Naive thymus-derived CD8-positive, alpha-beta T cell (primary cell): ENCODE measurements around the gene PSMD8. TPM values are rescaled to one million over a fixed set of nuclear protein-coding genes. Genes with fewer than 3 reads are reported as not detected.
"Not testable (repeated sequence)": the region's sequence is repeated elsewhere in the genome, so short reads cannot be mapped to it uniquely, and the experiment has no call there.

Experiments used
- ATAC-seq, 2 donors: fragments of 150-1000 bp; cut with Tn5 transposase in 1 of 2; sonication (Bioruptor Pico), chemical (Tn5 transposase) in 1 of 2; 1 replicate in 1 of 2; 2 replicates in 1 of 2; pipeline ENCODE4 v1.10.0; 2021; ENCODE audit warnings: mild to moderate bottlenecking in 2 of 2, moderate library complexity in 2 of 2
- POLR2A ChIA-PET: fragments of 350-600 bp; sonication (Branson Sonifier 250); formaldehyde crosslinking; loops from one replicate; lab custom pipeline; 2021; ENCODE audit warnings: antibody characterized with exemption; lab: Charles Lee
- DNase-seq, 10 donors: peaks; one replicate each; pipeline versions ENCODE4 v3.0.0 to v3.0.0-alpha.2; 2020 to 2022
- H3K27ac Mint-ChIP-seq, 10 donors: one replicate each; pipeline ENCODE4 v1.8.0; 2020 to 2022; ENCODE audit warnings: mild to moderate bottlenecking in 10 of 10, mixed read lengths in 10 of 10, moderate library complexity in 4 of 10, inconsistent platforms in 1 of 10
- H3K27me3 Mint-ChIP-seq, 5 donors: one replicate each; pipeline ENCODE4 v1.8.0; 2021 to 2022; ENCODE audit warnings: mixed read lengths in 5 of 5
- H3K36me3 Mint-ChIP-seq, 3 donors: one replicate each; pipeline ENCODE4 v1.8.0; 2020 to 2022; ENCODE audit warnings: mixed read lengths in 3 of 3, mild to moderate bottlenecking in 2 of 3, inconsistent platforms in 1 of 3
- H3K4me1 Mint-ChIP-seq, 4 donors: one replicate each; pipeline ENCODE4 v1.8.0; 2021 to 2022; ENCODE audit warnings: mixed read lengths in 4 of 4
- H3K4me3 Mint-ChIP-seq, 10 donors: one replicate each; pipeline ENCODE4 v1.8.0; 2020 to 2022; ENCODE audit warnings: mild to moderate bottlenecking in 10 of 10, mixed read lengths in 10 of 10, moderate library complexity in 6 of 10, inconsistent platforms in 1 of 10
- H3K9me3 Mint-ChIP-seq, 9 donors: one replicate each; pipeline ENCODE4 v1.8.0; 2020 to 2022; ENCODE audit warnings: mixed read lengths in 9 of 9, mild to moderate bottlenecking in 3 of 9, inconsistent platforms in 1 of 9, moderate library complexity in 1 of 9
- polyA plus RNA-seq, 3 donors: library from polyadenylated mRNA; unstranded; fragments of 300-500 nt; fragmentation: Illumina TruSeq; gene quantifications; one replicate each; pipeline ENCODE4 v1.2.3, GENCODE V29; 2021
- total RNA-seq, 8 experiments: library from RNA in 2 of 8; stranded (reverse) in 2 of 8; gene quantifications; one replicate each; pipeline ENCODE4 v1.2.3 and lab custom pipeline; 2021 to 2026

The PSMD8 gene
- total RNA-seq: 10 to 100 TPM; 73.8 to 80.7 TPM
- polyA plus RNA-seq: 100 to 1,000 TPM; 137 to 139 (median 137) TPM
- 58.8 to 245 (median 82.2) reads per million in 6 experiments for total RNA-seq (lab: John Stamatoyannopoulos, UW)

- Mint-ChIP-seq H3K27ac (peak within 1 kb of the TSS; percentile 93 to 100 (median 98)), H3K27me3 (peaks cover 0 to 13% (median 8%) of the 10 kb centered on the region in 5 donors), H3K4me1 (peaks cover 21 to 35% (median 31%) of the 10 kb centered on the region in 4 donors), H3K4me3 (peak within 1 kb of the TSS; percentile 94 to 100 (median 99)), H3K36me3 (peaks cover 0 to 39% (median 14%) of the 10 kb centered on the region in 3 donors), H3K9me3 (no peaks in the 10 kb centered on the region)
- POLR2A ChIA-PET: interaction anchor here (0.5 to 5.2 kb wide), 24 partner anchors 10 to 1157 kb away, joined by 3 to 56 read pairs (median 4); partner anchors contain the start of genes ACTN4, CATSPERG, EIF3K and FAM98C
- peak; percentile 91 to 99 (median 98) for DNase-seq
- peak; percentile 95 to 96 for ATAC-seq
Observed at GRCh38 chr19:38374332-38375097, at the start of gene PSMD8. Gene PSMD8 (plus strand): TSS chr19:38374571. CDS start chr19:38374602, 31 bp downstream.

DNA sequence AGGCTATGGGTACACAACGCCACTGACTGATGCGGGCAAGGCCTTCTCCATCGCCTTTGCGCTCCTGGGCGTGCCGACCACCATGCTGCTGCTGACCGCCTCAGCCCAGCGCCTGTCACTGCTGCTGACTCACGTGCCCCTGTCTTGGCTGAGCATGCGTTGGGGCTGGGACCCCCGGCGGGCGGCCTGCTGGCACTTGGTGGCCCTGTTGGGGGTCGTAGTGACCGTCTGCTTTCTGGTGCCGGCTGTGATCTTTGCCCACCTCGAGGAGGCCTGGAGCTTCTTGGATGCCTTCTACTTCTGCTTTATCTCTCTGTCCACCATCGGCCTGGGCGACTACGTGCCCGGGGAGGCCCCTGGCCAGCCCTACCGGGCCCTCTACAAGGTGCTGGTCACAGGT lies 47.8 kb upstream of the PSMD8 start:
- H3K4me3 Mint-ChIP-seq: no peak overlapping the region
- H3K27me3 Mint-ChIP-seq: no peaks in the 10 kb centered on the region
- no peak overlapping the region for H3K27ac Mint-ChIP-seq
- DNase-seq (no peak), ATAC-seq (no peak)
- POLR2A ChIA-PET: no interaction called here
- H3K9me3 Mint-ChIP-seq: no peaks in the 10 kb centered on the region
- peaks cover 8 to 14% (median 10%) of the 10 kb centered on the region in 4 donors for H3K4me1 Mint-ChIP-seq
- H3K36me3 Mint-ChIP-seq: peaks cover 6 to 40% (median 6%) of the 10 kb centered on the region in 3 donors

DNA sequence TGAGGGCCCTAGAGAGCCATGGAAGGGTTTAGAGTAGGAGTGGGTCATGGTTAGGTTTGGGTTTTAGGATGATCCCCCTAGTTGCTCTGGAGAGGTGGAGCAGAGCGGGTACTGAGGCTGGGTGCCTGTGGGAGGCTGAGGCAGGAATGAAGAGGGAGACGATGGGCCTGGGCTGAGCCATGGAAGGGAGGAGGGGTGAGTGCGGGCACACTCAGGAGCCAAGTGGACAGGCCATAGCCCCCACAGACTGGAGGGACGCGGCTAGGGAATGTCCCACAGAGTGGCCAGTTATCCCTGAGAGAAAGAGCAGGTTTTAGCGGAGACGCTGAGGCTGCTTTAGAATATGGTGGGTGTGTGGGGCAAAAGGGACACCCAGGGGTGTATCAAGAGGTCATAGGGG lies 44.7 kb upstream of the PSMD8 start:
- Mint-ChIP-seq H3K36me3 (peaks cover 6 to 37% (median 6%) of the 10 kb centered on the region in 3 donors), H3K9me3 (no peaks in the 10 kb centered on the region), H3K4me3 (no peak overlapping the region), H3K27me3 (no peaks in the 10 kb centered on the region), H3K4me1 (peaks cover 0 to 9% (median 0%) of the 10 kb centered on the region in 4 donors), H3K27ac (peak overlapping the region in 1 of 10 donors; percentile 66)
- ATAC-seq: no peak
- POLR2A ChIA-PET: no interaction called here
- DNase-seq: no peak

DNA sequence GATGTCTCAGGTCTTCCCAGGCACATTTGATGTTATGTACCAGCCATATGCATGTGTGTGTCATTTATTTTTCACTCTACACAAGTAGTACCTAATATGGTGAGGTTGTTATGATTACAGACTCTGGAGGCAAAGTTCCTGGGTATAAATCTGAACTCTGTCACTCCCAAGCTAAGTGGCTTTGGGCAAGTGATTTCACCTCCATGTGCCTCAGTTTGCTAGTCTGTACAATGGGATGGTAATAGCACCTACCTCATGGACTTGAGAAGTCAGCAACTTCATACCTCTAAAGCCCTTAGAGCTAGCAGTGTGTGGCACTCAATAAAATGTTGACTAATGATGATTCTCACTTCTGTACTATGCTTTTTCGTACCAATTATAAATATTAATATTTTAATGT lies 42.6 kb upstream of the PSMD8 start:
- no peak for ATAC-seq
- POLR2A ChIA-PET: no interaction called here
- Mint-ChIP-seq H3K4me1 (peaks cover under 1 to 12% (median 7%) of the 10 kb centered on the region in 4 donors), H3K4me3 (no peak overlapping the region), H3K27me3 (no peaks in the 10 kb centered on the region), H3K9me3 (no peaks in the 10 kb centered on the region), H3K27ac (no peak overlapping the region), H3K36me3 (peaks cover 6 to 22% (median 6%) of the 10 kb centered on the region in 3 donors)
- DNase-seq: no peak

DNA sequence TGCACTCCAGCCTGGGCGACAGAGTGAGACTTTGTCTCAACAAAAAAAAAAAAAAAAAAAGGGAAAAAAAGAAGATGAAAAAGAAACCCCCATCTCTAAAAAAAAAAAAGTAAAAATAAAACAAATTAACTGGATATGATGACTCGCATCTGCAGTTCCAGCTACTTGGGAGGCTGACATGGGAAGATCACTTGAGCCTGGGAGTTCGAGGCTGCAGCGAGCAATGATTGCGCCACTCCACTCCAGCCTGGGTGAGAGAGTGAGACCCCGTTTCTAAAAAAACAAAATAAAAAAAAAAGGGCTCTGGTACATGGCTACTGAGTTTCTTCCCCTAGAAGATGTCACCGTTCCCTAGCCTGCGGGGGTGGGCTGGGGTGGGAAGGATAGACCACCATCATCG lies 41.1 kb upstream of the PSMD8 start:
- DNase-seq: no peak
- H3K27ac Mint-ChIP-seq: no peak overlapping the region
- ATAC-seq: no peak
- H3K36me3 Mint-ChIP-seq: peaks cover 0 to 8% (median 0%) of the 10 kb centered on the region in 3 donors
- H3K9me3 Mint-ChIP-seq: no peaks in the 10 kb centered on the region
- POLR2A ChIA-PET: interaction anchor here (0.6 to 0.7 kb wide), 3 partner anchors 15 to 636 kb away, joined by 3 to 5 read pairs (median 4); no protein-coding TSS in a partner anchor
- no peaks in the 10 kb centered on the region for H3K27me3 Mint-ChIP-seq
- peaks cover 9 to 19% (median 13%) of the 10 kb centered on the region in 4 donors for H3K4me1 Mint-ChIP-seq
- H3K4me3 Mint-ChIP-seq: no peak overlapping the region

DNA sequence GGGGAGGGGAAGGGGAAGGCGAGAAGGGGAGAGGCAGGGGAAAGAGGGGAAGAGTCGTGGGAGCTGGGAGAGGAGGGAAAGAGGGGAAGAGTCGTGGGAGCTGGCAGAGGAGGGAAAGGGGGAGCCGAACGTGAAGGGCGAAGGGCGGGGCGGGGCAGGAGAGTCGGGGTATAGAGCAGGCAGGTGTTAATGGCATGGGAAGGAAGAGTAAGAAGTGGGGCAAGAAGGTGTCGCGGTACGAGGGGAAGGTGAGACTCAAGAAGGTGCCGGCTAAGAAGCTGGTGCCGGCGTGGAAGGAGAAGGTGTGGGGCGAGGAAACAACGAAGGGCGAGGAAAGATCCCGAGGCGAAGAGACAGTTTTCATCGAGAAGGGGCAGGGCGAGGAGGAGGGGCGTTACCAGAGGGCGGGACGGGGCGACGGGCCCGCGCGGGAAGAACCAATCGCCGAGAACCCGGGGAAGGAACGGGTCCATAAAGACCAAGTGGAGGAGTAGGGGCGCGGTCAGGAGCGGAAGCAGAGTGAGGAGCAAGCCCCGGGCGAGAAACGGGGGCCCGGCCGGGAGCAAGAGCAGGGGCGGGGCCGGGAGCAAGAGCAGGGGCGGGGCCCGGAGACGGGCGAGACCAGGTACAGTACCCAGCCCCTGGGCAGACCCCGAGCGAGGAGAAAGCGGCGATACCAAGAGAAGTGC lies 38.3 kb upstream of the PSMD8 start:
- Mint-ChIP-seq H3K27ac (peak overlapping the region; percentile 88 to 100 (median 98)), H3K9me3 (no peaks in the 10 kb centered on the region), H3K4me3 (peak overlapping the region; percentile 88 to 99 (median 94)), H3K4me1 (peaks cover 12 to 32% (median 22%) of the 10 kb centered on the region in 4 donors), H3K36me3 (no peaks in the 10 kb centered on the region), H3K27me3 (no peaks in the 10 kb centered on the region)
- ATAC-seq (peak; percentile 69 to 75), DNase-seq (peak; percentile 85 to 95 (median 92))
- POLR2A ChIA-PET: interaction anchor here (0.7 to 4.1 kb wide), 10 partner anchors 18 to 434 kb away, joined by 3 to 56 read pairs (median 4); partner anchors contain the start of genes EIF3K, FAM98C, MAP4K1 and PSMD8

GRCh38 chr19:38336638-38337359 lies 37.6 kb upstream of the PSMD8 start:
- Mint-ChIP-seq H3K9me3 (no peaks in the 10 kb centered on the region), H3K4me3 (peak overlapping the region; percentile 88 to 99 (median 94)), H3K27ac (peak overlapping the region; percentile 88 to 100 (median 98))

DNA sequence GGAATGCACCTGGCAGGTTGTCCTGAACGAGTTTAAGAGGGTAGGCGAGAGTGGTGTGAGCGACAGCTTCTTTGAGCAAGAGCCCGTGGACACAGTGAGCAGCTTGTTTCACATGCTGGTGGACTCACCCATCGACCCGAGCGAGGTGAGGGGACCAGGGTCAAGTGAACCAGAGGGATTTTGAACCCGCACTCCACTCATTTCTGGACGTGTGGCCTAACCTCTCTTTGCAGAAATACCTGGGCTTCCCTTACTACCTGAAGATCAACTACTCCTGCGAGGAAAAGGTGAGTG lies 37.1 kb upstream of the PSMD8 start:
- peak overlapping the region; percentile 88 to 99 (median 94) for H3K4me3 Mint-ChIP-seq
- no peaks in the 10 kb centered on the region for H3K27me3 Mint-ChIP-seq
- POLR2A ChIA-PET: interaction anchor here (1.8 to 4.1 kb wide), 3 partner anchors 38 to 430 kb away, joined by 7 to 56 read pairs (median 9); partner anchors contain the start of genes FAM98C, PSMD8, SIPA1L3 and WDR87
- no peaks in the 10 kb centered on the region for H3K9me3 Mint-ChIP-seq
- peaks cover 12 to 35% (median 22%) of the 10 kb centered on the region in 4 donors for H3K4me1 Mint-ChIP-seq
- peak overlapping the region; percentile 88 to 100 (median 98) for H3K27ac Mint-ChIP-seq
- ATAC-seq (no peak), DNase-seq (peak in 1 of 10 donors; percentile 64)
- no peaks in the 10 kb centered on the region for H3K36me3 Mint-ChIP-seq

More at GRCh38 chr19:38336638-38337359, 37.6 kb upstream of the PSMD8 start:
- ATAC-seq (peak; percentile 57 to 61), DNase-seq (peak; percentile 89 to 97 (median 92))
- H3K4me1 Mint-ChIP-seq: peaks cover 12 to 35% (median 22%) of the 10 kb centered on the region in 4 donors
- POLR2A ChIA-PET: interaction anchor here (1.1 to 4.1 kb wide), 7 partner anchors 20 to 429 kb away, joined by 3 to 56 read pairs (median 7); partner anchors contain the start of genes FAM98C, PSMD8, SIPA1L3 and WDR87
- H3K27me3 Mint-ChIP-seq: no peaks in the 10 kb centered on the region
- no peaks in the 10 kb centered on the region for H3K36me3 Mint-ChIP-seq

GRCh38 chr19:38339011-38339410 lies 35.4 kb upstream of the PSMD8 start:
- Mint-ChIP-seq H3K27ac (peak overlapping the region in 4 of 10 donors; percentile 46 to 68 (median 49)), H3K4me3 (peak overlapping the region in 5 of 10 donors; percentile 22 to 62 (median 38)), H3K4me1 (peaks cover 12 to 35% (median 22%) of the 10 kb centered on the region in 4 donors)
- H3K9me3 Mint-ChIP-seq, H3K36me3 Mint-ChIP-seq, H3K27me3 Mint-ChIP-seq, ATAC-seq, DNase-seq: not testable (repeated sequence)
- POLR2A ChIA-PET: interaction anchor here (2.1 kb wide), 1 partner anchor 64 kb away, joined by 9 read pairs; the partner anchor contains the start of gene FAM98C

- peaks cover 0 to under 1% (median 0%) of the 10 kb centered on the region in 3 donors for H3K36me3 Mint-ChIP-seq
Observed at GRCh38 chr19:38340927-38341326, 33.4 kb upstream of the PSMD8 start.

DNA sequence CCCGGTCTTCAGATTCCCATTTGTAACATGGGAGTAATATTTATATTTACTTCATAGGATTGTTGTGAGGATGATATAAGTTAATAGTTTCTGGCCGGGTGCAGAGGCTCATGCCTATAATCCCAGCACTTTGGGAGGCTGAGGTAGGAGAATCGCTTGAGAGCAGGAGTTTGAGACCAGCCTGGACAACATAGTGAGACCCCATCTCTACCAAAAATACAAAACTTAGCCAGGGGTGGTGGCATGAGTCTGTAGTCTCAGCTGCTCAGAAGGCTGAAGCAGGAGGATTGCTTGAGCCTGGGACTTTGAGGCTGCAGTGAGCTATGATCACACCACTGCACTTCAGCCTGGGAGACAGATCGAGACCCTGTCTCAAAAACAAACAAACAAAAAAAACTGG lies 27.5 kb upstream of the PSMD8 start:
- no peak for DNase-seq
- ATAC-seq: no peak
- Mint-ChIP-seq H3K9me3 (no peaks in the 10 kb centered on the region), H3K27me3 (no peaks in the 10 kb centered on the region), H3K36me3 (peaks cover 0 to 3% (median 0%) of the 10 kb centered on the region in 3 donors), H3K4me3 (no peak overlapping the region), H3K27ac (no peak overlapping the region), H3K4me1 (peaks cover 0 to 4% (median 0%) of the 10 kb centered on the region in 4 donors)
- POLR2A ChIA-PET: no interaction called here

More at GRCh38 chr19:38340927-38341326, 33.4 kb upstream of the PSMD8 start:
- no peak overlapping the region for H3K27ac Mint-ChIP-seq
- ATAC-seq (no peak), DNase-seq (no peak)
- peaks cover 15 to 30% (median 22%) of the 10 kb centered on the region in 4 donors for H3K4me1 Mint-ChIP-seq
- POLR2A ChIA-PET: no interaction called here
- H3K9me3 Mint-ChIP-seq: no peaks in the 10 kb centered on the region
- H3K27me3 Mint-ChIP-seq: no peaks in the 10 kb centered on the region
- H3K4me3 Mint-ChIP-seq: no peak overlapping the region
